Peyer's patch (tissue), 4 donors: ENCODE results near the gene MAST2.

Experiments
- CTCF ChIP-seq, 6 experiments: fragments of 450-650 bp in 4 of 6; fragments of 200-600 bp in 2 of 6; sonication (generic) in 1 of 6; IDR thresholded peaks; one replicate each; pipeline ENCODE4 v1.5.1; 2017 to 2019; ENCODE audit warnings: antibody characterized with exemption in 6 of 6, mild to moderate bottlenecking in 3 of 6, moderate library complexity in 1 of 6
- POLR2A ChIP-seq, 2 donors: fragments of 450-650 bp; IDR thresholded peaks; one replicate each; pipeline ENCODE4 v1.5.1; 2017; ENCODE audit warnings: antibody characterized with exemption in 2 of 2, mild to moderate bottlenecking in 2 of 2, moderate library complexity in 2 of 2

GRCh38 chr1:45843474-45843905, 40.1 kb downstream of the MAST2 start:
- TF ChIP-seq CTCF (IDR thresholded peaks at IDR 0.05) (peak in 2 of 6 experiments; percentile 7 to 8), POLR2A (IDR thresholded peaks at IDR 0.05) (no peak)
